Astrocyte of the hippocampus (primary cell): Measurements from ENCODE around the gene CEP57.
"Not testable (repeated sequence)": the region's sequence is repeated elsewhere in the genome, so short reads cannot be mapped to it uniquely, and the experiment has no call there.

Source experiments
- DNase-seq: peaks from one replicate; pipeline ENCODE4 v3.0.0; 2011; ENCODE audit warnings: low read depth, low spot score

The CEP57 gene

DNA sequence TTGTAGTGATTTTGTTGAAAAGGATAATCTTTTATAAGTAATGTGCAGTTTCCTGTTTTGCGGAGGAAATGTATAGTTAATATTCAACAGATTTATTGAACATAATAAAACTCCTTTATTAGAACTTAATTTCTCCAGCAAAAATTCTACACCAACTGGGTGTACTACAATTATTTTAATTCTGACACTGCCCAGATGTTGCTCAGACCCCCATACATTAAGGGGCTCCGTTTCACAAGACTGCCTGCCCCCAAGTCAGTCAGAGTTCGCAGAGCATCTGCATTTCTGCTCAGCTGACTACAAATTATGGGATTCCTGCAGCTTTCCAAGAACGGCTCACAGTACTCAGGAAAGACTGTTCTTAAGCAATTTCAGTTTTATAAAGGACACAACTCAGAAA is 6.2 kb downstream of the CEP57 start:
- no peak for DNase-seq

DNA sequence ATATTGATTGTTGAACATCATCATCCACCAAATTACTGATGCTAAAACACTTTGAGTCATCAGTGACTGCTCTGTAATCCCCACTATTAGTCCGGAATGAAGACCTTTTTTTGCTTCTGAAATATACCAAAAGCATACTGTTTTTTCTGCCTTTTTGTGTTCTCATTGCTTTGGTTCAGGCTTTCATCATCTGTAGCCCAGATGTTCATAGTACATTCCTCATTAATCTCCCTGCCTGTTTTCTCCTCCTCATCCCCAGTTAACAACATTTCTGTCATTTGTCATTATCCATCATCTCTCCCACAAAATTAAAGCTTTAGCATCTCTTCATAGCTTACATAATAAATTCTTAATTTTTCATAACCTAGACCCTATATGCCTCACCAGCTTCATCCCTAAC is 9.2 kb downstream of the CEP57 start:
- no peak for DNase-seq

DNA sequence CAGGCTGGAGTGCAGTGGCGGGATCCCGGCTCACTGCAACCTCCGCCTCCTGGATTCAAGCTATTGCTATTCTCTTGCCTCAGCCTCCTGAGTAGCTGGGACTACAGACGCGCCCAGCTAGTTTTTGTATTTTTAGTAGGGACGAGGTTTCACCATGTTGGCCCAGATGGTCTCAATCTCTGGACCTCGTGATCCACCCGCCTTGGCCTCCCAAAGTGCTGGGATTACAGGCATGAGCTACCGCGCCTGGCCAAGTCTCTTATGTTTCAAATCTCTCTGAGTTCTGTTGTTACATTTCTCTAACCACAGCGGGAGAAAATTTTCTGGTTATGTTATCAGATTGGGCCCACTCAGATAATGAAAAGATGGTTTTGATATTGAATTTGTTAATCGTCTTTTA is 10.1 kb downstream of the CEP57 start:
- no peak for DNase-seq

DNA sequence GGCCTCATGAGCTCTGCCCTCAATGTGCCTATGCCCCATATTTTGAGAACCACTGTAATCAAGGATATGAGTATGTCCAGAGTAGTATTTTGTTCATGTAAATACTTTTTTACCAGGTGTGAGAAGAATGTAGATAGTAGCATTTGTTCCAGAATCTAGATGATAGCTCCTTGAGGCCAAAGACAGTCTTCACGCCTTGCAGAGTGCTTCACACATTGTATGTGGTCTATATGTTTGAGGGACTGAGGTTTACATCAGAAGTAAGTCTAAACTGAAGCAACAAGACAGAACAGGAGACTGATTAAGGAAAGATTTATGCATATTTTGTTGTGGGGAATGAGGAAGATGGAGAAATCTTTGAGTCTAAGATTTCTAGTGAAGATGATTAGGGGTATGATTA is 12.5 kb downstream of the CEP57 start:
- DNase-seq, result no peak

DNA sequence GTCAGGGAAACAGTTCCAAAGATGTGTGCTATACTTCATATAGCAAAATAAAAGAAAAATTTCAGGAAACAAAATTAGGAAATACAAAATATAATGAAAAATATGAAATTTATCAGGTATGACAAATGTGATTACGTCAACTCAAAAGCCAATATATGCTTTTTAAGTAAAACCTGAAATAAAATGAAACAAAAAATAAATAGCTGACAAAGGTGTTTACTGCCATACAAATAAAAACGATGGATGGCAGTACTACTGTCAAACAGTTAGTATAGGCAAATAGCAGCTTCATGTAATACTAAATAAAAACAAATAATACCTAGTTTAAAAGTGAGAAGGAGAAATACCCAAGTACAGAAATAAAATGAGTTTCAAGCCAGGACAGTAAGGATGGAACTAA is 13.7 kb downstream of the CEP57 start:
- no peak for DNase-seq

DNA sequence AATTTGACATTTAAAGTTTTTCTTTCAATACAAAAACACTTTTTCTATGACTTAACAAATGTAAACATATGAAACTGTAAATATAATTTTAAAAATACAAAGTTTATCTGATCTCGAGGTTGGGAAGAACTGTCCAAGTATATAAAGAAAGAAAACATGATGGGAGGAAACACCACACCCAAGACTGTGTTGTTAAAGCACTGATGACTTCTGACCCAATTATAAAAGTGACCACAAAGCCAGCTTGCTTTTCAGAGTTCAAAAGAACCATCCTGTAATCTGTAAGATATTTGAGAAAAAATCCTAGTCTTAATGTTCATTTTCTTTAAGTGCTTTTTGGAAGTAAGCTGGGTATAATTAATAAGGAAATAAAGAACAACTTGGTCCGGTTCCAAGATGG is 15.6 kb downstream of the CEP57 start:
- DNase-seq, result no peak

DNA sequence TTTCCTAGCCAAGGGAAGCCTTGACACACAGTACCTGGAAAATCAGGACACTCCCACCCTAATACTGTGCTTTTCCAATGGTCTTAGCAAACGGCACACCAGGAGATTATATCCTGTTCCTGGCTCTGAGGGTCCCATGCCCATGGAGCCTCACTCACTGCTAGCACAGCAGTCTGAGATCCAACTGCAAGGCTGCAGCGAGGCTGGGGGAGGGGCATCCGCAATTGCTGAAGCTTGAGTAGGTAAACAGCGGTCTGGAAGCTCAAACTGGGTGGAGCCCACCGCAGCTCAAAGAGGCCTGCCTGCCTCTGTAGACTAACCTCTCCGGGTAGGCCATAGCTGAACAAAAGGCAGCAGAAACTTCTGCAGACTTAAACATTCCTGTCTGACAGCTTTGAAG is 16.2 kb downstream of the CEP57 start:
- DNase-seq, result not testable (repeated sequence)

DNA sequence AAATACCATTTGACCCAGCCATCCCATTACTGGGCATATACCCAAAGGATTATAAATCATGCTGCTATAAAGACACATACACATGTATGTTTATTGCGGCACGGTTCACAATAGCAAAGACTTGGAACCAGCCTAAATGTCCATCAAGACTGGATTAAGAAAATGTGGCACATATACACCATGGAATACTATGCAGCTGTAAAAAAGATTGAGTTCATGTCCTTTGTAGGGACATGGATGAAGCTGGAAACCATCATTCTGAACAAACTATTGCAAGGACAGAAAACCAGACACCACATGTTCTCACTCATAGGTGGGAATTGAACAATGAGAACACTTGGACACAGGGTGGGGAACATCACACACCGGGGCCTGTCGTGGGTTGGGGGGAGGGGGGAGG is 20.8 kb downstream of the CEP57 start:
- not testable (repeated sequence) for DNase-seq

DNA sequence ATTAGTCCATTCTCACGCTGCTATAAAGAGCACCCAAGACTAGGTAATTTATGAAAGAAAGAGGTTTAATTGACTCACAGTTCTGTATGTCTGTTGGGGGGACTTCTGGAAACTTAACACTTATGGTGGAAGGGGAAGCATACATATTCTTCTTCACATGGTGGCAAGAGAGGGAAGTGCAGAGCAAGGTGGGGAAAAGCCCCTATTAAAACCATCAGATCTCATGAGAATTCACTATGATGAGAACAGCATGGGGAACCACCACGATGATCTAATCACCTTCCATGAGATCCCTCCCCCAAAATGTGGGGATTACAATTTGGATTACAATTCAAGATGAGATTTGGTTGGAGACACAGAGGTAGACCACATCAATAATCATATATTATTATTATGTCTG is 25.7 kb downstream of the CEP57 start:
- DNase-seq, result no peak

DNA sequence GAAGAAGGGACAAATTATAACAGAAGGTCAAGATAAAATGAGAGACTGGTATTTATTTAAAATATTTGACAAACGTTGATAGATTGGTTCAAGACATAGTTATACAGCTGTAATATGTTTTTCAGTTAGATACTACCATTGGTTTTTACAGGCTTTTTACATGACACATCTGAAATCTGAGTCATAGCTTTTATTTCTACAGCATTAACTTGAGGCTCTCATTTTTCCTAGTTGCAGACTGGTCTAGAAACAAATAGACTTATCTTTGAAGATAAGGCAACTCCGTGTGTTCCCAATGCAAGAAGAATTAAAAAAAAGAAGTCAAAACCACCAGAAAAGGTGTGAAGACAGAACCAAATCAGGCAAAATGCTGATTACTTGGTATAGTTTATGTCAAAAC is 31.3 kb downstream of the CEP57 start:
- peak; percentile 42 for DNase-seq

DNA sequence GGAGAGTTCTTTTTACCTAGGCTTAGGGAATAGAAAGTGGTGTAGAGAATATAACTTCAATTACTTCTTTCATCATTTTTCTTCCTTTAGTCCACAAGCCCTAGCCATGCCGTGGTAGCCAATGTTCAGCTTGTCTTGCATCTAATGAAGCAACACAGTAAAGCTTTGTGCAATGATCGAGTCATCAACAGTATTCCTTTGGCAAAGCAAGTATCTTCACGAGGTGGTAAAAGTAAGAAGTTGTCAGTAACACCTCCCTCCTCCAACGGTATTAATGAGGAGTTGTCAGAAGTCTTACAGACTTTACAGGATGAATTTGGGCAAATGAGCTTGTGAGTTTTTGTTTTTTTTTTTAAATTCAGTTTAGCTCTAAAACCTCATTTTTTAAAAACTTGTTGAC is 37.4 kb downstream of the CEP57 start:
- DNase-seq, result no peak

DNA sequence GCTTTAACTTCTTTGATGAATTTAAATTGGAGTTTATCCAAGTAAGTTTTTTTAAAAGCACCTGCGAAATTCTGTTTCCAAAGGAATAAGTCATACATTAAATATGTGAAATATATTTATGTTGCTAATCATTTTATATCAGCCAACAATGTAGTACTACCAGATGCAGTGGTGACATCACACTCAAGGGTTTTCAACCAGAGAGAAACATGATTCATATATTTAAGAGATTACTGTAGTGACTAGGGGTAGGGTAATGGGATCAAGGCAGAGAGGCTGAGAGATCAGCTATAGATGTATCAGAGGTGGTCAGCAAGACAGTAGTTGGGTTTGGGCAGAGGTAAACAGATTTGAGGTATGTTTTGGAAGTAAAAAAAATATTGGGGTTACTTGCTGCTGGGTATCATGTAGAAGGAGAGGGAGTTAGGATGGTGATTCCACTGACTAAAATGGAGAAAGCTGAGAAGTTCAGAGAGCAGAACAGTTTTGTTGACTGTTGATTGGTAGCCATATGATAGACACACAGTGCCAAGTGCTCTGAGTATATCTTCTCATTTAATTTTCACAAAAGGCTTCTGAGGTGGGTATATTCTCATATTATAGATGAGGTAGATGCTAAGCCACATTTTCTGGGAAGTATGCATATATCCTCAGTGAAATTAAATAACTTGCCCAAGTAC is 39.4 kb downstream of the CEP57 start:
- no peak for DNase-seq

DNA sequence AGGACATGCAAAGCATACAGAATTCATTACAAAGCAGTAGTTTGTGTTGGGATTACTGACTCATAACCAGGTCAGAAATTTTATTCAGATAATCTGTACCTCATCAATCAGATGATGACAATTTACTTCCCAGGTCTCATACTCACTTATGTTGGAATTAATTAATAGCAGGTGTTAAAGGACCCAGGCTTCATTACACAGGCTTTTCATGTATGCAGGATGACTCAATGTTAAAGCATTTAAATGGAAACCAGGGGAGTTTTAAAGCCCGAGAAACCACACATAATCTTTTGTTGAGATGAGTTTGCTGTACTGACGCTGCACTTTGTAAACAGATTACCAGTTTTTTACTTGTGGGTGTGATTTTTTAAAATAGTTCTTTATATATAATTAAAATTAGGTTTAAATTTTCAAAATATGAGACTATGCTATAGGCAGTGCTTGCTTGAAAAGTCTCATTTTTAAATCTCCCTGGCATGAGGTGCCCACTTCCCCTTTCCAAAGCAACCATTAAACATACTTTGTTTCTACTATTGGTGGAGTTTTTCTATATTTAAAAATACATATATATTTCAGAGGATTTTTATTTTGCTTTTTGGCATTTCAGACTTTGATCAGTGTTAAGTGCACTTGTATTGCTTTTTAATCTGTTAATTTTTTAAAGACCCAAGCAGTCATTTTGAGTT is 41.0 kb downstream of the CEP57 start:
- DNase-seq, result peak; percentile 84

DNA sequence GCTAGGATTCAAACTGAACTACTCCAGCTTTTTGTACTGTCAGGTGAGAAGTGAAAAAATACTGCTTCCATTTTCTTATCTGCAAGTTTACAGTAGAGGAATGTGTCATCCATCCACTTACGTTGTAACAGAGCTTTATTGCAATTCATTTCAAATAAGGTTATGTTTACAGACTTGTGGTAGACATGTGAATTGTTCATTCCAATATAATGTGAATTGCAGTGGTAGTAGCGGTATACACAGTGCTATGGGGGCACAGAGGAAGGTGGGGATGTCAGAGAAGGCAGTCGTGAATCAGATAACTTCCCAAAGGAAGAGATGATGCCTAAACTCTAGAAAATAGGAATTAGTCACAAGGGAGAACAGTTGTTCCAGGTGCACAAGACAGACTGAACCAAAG is 42.5 kb downstream of the CEP57 start:
- DNase-seq, result no peak

DNA sequence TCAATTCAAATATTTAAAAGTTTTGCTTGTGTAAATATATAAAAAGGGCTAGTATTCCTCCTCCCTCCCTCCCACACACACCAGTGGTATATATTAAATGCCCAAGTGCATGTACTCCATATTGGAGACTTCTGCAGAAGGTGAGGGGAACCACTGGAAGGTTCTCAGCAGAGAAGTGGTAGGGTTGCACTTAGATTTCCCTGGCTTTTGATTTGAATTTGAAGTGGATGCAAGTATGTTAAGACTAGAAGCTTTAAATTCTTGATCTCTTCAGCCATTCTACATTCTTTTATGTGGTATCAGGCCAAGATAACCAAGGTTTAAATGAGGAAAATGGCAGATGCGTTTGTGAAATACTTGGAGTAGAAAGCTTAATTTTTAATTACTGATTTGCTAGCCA is 43.1 kb downstream of the CEP57 start:
- no peak for DNase-seq

DNA sequence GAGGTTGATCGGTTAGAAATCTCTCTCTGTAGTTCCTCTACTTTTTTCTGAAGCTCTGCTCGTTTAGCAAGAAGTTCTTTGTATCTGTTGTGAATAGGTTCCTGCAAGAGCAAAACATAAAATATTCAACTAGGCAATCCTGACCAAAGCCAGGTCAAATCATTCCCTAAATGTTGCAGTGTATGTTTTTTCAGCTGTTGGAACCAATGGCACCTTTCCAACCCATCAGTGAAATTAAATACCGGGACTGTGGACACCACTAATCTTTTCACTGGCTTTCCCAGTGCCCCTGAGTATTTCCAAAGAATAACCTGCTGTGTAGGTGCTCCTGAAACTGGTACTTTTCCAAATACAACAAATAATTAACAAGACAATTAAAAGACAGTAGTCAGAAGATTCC is 45.1 kb downstream of the CEP57 start:
- DNase-seq, result peak; percentile 45

DNA sequence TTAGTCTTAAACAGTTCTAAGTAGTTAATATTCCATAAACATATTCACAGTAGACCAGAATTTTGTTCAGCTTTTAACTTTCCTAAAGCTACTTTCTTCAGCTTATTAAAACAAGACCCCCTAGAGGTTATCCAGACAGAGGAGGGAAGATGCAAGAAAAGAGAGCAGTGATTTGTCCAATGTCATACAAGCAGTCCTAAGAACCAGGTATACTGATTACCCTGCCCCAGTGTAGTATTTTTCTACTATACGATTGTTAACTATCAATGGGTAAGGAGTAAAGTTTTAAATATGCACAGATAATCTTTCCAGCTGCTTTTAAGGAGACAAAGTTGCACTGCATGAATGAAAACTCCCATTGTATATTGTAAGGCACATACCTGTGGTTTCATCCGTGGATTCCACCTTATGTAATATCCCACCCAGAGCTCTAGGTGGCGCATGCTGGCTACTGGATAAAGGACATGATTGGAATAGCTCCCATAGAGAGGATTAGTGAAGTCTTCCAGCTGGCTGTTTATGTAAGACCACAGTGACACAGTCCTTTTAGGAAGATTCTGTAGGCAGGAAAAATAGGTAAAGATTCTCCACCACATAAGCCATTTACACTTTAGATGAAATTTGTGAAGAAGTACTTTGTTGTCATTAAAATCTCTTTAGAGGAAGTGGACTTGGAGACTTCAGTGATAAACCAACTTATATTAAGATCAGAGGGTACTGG is 45.6 kb downstream of the CEP57 start:
- peak; percentile 96 for DNase-seq

DNA sequence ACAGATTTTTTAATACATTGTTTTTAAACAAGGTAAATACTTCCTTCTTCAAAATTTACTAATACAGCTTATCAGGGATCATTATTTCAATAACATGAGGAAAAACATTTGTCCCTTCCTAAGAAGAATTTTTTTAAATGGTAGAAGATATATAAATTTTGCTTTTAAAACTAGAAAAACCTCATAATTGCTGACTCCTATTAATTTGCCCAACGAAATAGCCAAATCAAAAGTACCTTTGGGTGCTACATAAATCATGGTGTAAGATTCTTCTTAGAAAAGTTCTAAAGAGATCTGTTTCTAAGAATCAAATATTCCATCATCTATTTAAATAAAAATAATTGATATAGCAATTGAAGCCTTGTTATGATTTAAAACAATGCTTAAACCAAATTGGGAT is 54.9 kb downstream of the CEP57 start:
- DNase-seq, result no peak

DNA sequence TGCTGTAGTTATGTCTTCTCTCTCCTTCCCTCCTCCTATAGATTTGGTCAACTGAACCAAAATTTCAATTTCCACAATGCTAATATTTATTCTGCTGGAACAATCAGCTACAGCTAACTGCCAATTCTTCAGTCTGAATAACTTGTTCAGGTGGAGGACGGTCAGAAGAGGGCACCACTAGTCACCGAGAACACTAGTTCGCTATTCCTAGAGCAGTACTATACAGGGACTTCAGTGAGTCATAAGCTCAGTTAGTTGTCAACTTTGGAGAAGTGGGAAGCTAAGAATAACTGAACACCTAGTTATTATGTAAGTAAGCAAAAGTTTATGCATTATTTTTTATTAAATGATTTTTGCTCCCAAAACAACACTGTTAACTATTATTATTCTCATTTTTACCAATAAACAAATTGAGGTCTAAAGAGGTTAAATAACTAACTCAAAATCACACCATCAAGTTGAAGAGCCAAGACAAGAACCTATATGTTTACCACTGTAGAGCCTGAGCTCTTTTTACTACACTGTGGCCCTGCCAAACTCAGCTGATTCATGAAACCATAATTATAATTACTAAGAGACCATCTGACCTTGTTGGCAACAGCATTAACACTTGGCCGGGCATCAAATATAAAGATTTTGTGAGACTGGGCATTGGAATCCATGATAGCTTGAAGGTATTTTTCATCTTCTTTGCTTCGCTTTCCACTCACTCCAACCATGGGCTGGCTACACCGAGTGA is 59.0 kb downstream of the CEP57 start:
- DNase-seq, result peak; percentile 80

DNA sequence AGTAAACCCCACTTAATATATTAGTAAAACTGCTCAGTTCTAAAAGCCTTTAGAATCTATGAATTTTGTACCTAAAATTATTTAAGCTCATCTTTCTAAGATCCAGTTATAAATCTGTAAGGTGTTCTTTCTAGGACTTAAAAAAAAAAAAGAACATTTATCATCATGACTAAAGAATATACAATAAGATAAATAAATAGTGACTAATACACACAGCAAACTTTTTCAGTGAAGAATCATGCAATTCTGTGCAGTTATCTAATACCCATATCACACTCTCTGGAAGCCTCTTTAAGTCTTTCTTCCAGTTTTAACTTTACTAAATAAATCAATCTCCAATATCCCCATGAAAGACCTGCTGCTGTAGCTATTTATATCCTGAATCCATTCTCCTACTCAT is 59.8 kb downstream of the CEP57 start:
- DNase-seq, result no peak

DNA sequence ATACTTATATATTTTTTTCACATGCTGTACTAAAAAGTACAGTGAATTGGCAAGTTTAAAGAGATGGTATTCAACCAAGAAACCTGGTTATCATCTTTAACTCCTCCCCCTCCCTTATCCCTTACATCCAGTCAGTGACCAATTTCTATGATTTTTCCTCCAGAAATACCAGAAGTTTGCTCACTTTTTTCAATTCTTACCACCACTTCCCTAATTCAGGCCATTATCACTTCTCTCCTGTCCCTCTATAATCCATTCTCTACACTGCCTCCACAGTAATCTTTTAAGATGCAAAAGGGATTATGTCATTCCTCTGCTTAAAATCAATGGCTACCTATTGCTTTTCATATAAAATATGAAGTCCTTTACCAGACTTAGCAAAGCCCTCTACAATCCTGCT is 62.8 kb downstream of the CEP57 start:
- no peak for DNase-seq

DNA sequence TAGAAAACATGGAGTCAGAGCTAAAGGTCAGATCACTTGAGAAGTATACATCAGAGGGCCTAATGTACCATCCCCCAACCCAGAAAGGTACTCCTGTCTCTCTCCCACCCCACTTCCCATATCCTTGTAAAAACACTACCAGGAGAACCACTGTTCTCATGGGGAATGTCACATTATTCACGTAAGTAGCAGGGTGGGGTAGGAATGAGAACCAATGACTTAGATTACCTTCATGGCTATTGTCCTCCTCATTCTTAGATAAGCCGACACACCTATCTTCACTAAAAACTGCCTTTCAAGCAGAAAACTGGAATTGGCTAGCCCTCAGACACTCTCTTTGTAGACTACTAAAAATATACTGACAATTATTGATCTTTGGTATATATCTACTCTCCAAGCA is 63.6 kb downstream of the CEP57 start:
- no peak for DNase-seq
